Limb (tissue), 2 donors: ENCODE results near the gene GABRB3.

Experiments used
- DNase-seq, 2 donors: peaks; one replicate each; pipeline ENCODE4 v3.0.0-alpha.2; 2016; ENCODE audit errors: extremely low spot score in 2 of 2

GABRB3 gene

GRCh38 chr15:26679927-26680326, 92.9 kb downstream of the GABRB3 start:
- no peak for DNase-seq

DNA sequence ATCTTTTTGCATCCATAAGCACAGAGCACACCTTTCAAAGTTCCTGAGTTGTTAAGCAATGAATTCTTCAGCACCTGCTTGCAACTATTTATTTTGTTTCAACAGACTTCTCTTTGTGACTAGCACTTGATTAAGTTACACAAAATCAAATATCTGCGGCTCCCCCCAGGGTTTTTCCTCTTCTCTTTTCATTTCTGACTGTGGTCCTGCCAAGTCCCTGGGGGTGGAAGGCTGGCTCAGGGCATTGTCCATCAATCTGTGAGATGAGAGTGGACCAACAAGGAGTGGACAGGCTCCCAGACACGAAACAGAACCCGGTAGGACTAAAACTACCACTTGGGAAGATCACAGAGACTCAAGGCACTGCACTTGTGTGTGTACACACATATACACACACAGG, 96.8 kb downstream of the GABRB3 start:
- no peak for DNase-seq

DNA sequence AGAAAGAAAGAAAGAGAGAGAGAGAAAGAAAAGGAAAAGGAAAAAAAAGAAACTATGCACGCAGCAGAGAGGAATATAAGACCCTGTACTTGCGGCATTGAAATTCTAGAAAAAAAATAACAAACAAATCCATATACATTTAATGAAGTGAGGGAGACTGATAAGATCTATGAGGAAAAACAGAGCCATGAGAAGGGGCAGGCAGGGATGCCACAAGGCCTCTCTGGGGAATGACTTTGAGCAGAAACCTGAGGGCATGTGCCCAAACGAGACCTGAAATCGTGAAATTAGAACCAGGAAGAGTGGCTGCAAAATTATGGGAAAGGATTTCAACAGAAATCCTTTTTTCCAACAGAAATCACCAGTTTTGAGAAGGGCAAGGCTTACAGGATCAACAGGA, 98.4 kb downstream of the GABRB3 start:
- DNase-seq: no peak

DNA sequence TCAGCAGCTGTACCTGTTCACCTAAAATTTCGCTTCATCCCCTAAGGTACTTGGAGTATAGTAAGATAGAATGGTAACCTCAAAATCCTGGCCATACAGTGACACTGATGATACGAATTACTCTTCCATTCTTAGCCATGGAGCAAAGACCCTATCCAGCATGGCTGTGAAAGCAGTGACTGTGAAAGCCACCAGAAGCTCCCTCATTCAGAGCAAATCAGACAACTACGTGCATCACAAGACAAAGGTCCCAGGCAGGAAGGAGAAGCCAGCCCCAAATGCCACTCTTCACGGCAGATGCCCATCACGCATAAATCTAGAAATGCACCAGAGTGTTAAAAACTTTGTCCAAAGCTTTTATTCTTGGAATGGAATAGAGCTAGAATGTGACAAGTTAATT, 99.4 kb downstream of the GABRB3 start:
- no peak for DNase-seq

GRCh38 chr15:26670116-26670515, 102.8 kb downstream of the GABRB3 start:
- no peak for DNase-seq

DNA sequence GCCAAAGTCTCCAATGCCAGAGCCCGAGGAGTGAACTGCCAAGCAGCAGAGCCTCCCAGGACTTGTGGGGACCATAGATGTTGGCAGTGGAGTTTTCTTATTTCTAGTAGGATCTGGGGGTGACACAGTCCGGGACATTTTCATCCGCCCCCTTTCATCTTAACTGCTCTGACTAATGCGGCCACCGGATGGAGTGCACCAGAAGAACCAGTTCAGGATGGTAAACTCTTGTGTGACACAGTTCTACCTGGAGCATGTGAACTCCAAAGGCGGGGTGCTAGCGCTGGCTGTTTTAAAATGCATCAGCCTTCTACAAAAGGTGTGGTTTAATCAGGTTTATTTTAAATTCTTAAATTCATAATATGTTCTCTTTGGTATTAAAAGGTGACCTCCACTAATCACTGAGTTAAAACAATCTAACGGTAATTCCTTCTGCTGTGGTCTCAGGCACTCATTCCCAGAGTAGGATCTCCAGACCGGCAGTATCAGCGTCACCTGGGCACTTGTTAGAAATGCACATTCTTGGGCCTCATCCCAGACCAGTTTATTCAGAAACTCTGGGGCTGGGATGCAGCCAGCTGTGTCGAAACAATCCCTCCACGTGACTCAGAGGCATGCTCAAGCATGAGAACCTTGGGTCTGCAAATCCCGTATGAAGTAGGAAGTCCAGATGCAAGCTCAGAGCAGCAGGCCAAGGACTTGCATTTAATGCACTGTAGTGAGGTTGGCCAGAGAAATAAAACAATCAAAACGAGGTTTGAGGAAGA, 105.5 kb downstream of the GABRB3 start:
- peak in 1 of 2 donors; percentile 16 for DNase-seq

GRCh38 chr15:26665957-26666791, 106.7 kb downstream of the GABRB3 start:
- peak in 1 of 2 donors; percentile 44 for DNase-seq

GRCh38 chr15:26662283-26662682, 110.6 kb downstream of the GABRB3 start:
- DNase-seq: no peak

DNA sequence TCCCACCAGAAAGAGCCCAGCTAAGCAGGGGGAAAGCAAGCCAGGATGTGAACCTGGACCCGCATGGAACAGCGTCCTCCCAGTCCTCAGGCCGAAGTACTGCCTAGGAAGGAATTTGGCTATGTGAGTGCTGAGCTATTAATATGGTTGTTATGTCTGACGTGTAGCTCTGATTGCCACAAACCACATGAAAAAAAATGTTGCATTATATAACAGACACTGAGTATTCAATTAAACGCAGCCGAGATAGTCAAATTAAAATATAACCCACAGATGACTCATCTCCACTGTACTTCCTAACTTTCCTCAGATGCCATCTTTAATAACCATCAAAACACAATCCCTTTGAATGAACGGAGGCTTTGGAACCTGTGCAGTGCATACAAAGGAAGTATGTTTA, 111.1 kb downstream of the GABRB3 start:
- DNase-seq: no peak

- no peak for DNase-seq
Observed at GRCh38 chr15:26661107-26661506, 111.8 kb downstream of the GABRB3 start.

GRCh38 chr15:26660241-26660640, 112.6 kb downstream of the GABRB3 start:
- peak in 1 of 2 donors; percentile 6 for DNase-seq

DNA sequence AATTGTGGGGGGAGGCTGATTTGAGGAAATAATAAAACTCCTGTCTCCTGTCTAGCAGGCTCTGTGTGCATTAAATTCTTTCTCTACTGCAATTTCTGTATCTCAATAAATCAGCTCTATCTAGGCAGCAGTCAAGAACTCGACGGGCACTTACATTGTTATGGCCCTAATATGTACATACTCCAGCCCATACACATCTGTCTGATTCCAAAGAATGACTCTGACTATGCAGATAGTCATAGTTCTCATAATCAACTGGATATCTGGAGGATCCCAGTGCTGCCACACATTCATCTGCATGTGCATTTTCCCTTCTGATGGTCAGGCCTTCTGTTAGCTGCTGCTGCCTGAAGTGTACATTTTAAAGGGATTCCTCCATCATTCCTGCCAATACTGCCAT, 114.6 kb downstream of the GABRB3 start:
- DNase-seq: no peak

GRCh38 chr15:26656080-26656479, 116.8 kb downstream of the GABRB3 start:
- DNase-seq: no peak

DNA sequence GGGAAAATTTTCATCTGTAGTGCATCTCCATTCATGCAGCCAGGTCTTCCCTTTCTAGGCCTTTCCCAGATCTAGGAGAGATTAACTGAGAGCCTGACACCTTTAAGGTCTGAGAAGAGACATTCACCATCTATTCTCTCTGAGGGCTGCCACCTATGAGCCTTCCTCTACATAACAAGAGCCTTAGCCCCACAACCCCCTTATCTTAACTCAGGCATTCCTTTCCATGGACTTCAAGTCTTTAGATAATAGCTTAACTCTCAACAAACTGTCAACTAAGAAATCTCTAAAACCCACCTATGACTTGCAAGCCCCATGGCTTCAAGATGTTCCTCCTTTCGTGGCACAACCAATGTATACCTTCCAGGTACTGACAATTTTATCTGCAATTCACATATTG, 121.0 kb downstream of the GABRB3 start:
- no peak for DNase-seq

DNA sequence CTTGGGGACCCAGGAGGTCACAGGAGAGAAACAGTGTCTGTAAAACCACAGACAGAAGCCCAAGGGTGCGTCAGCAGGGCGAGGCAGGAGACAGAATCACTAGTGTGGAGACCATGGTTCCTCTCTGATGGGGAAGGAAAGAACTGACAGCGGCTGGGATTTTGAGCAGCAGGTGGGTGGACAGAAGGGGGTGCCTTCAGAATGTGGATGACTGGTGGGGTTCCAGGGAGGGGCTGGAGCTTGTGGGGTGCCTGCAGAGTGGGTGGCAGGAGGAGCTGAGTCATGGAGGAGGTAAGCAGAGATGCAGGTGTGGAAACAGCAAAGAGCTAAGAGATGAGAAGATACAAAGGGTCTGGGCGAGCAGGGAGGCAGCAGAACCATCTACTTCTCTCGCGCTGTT, 124.2 kb downstream of the GABRB3 start:
- DNase-seq: no peak

GRCh38 chr15:26644948-26645347, 127.9 kb downstream of the GABRB3 start:
- no peak for DNase-seq

- no peak for DNase-seq
Observed at GRCh38 chr15:26641144-26641543, 131.7 kb downstream of the GABRB3 start.

GRCh38 chr15:26640601-26641000, 132.3 kb downstream of the GABRB3 start:
- no peak for DNase-seq

- DNase-seq: no peak
Observed at GRCh38 chr15:26639966-26640365, 132.9 kb downstream of the GABRB3 start.

DNA sequence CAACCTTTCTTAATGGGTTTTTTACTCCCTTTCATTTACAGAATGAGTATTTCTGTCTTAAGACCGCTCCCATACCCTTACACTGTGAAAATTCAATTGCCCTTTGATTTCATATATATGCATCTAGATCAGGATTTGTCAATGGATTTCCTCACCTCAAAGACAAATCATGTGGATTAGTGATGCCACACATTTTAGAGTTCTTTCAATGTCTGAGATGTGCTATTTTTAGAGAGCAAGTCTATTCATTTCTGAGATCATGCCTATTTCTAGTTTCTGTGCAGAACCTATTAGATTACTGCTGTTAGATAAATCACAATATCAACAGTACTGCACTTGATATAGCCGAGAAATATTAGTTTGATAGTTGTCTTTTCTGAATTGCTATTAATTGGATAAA, 137.3 kb downstream of the GABRB3 start:
- no peak for DNase-seq

DNA sequence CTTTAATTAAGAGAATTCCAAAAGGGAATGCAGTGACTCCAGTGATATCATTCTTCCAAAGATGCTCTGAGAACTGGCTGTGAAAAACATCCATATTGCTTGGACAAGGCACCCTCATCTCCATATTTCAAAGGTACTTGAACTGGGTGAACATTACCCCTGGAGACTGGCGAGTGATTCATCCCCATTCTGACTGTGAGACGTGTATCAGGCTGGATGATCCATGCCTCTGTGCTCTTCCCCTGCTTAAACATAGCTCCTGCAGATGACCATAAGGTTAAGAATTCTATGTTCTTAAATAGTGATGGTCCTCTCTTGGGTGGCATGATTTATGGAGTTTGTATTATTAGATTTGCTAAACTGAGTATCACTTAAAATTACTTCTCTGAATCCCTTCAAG, 137.8 kb downstream of the GABRB3 start:
- no peak for DNase-seq

- DNase-seq: no peak
Observed at GRCh38 chr15:26634319-26634718, 138.5 kb downstream of the GABRB3 start.

DNA sequence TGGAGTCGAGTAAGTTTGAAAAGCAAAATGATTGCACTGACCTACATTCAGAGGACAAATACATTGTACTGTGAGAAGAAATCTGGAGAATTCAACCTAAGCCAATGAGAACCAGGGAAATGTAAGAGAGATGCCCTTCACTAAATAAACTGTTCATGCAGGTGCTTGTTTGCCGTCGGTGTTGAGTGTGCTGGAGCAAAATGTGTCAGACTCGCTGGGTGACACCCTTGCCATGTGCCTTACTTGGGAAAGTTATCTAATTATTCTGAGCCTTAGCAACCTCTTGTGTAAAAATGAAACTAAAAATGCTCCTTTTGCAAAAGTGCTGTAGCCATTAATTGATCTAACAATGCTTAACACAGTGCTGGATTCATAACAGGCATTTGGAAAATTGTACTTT, 140.4 kb downstream of the GABRB3 start:
- no peak for DNase-seq
